Right lobe of liver (tissue), 6 donors: ENCODE measurements around the gene TIMP1. TPM values are rescaled to one million over a fixed set of nuclear protein-coding genes. Genes with fewer than 3 reads are reported as not detected.

Experiments
- ATAC-seq, 4 donors: fragments of 200-7000 bp; cut with Tn5 transposase; one replicate each; pipeline ENCODE4 v1.9.1; 2020; ENCODE audit warnings: mild to moderate bottlenecking in 4 of 4, moderate library complexity in 4 of 4
- DNase-seq, 3 donors: peaks; one replicate each; pipeline ENCODE4 v3.0.0-alpha.2; 2020
- H3K27ac ChIP-seq, 3 donors: fragments of 200-600 bp; one replicate each; pipeline ENCODE4 v1.8.0; 2022
- H3K27me3 ChIP-seq, 2 donors: fragments of 200-600 bp; one replicate each; pipeline ENCODE4 v1.8.0; 2022
- H3K36me3 ChIP-seq, 4 donors: fragments of 200-600 bp; sonication (generic) in 1 of 4; one replicate each; pipeline versions ENCODE4 v1.5.1 to v1.8.0; 2017 to 2022; ENCODE audit warnings: control low read depth in 1 of 4
- H3K4me1 ChIP-seq, 4 donors: fragments of 200-600 bp; sonication (generic) in 1 of 4; one replicate each; pipeline versions ENCODE4 v1.5.1 to v1.8.0; 2017 to 2022; ENCODE audit warnings: control low read depth in 1 of 4
- H3K4me3 ChIP-seq, 3 donors: fragments of 200-600 bp; one replicate each; pipeline ENCODE4 v1.8.0; 2022
- H3K9me3 ChIP-seq, 4 donors: fragments of 200-600 bp; sonication (generic) in 1 of 4; one replicate each; pipeline versions ENCODE4 v1.5.1 to v1.8.0; 2017 to 2022; ENCODE audit warnings: control low read depth in 1 of 4
- POLR2A ChIP-seq: fragments of 450-650 bp; IDR thresholded peaks from one replicate; pipeline ENCODE4 v1.6.1; 2017; ENCODE audit warnings: antibody characterized with exemption, mild to moderate bottlenecking
- WGBS: methylation state at CpG from one replicate; pipeline ENCODE4 v1.1.6; 2018; ENCODE audit warnings: low coverage, low lambda C conversion rate; ENCODE audit not compliant: insufficient coverage; ENCODE audit errors: missing lambda C conversion rate; 5-methylcytosine and 5-hydroxymethylcytosine counted together
- intact Hi-C, 2 donors: fragments of 100-400 bp; cut with DNase I; formaldehyde crosslinking; loops; one replicate each; pipeline versions ENCODE4 v1.11.2 to v1.14.1; 2022
- long read RNA-seq: library from polyadenylated mRNA; unstranded; transcript quantifications from one replicate; pipeline ENCODE4 v2.0.0, GENCODE V29; 2019
- total RNA-seq, 6 experiments: library from RNA; depleted of rRNA in 2 of 6; stranded (reverse); fragments of >200 nt in 2 of 6; fragmentation: NEBNext Ultra II Directional in 3 of 6; extraction: Animal tissue kit (Norgen Biotek cat#: 25700) in 3 of 6; gene quantifications; one replicate each; pipeline versions ENCODE4 v1.1.0 to v1.2.4, GENCODE V29; 2016 to 2023
- TF ChIP-seq, protein P1 (sequence below), 4 donors: fragments of 200-600 bp in 3 of 4; fragments of 450-650 bp in 1 of 4; IDR thresholded peaks; one replicate each; pipeline versions ENCODE4 v1.5.1 to v1.8.0; 2016 to 2022; ENCODE audit warnings: antibody characterized with exemption in 4 of 4, mild to moderate bottlenecking in 2 of 4
- donor health status: DM: no; HTN: yes; CAD: no.
- donor health status: DM: no; HTN: no; CAD: no.
- donor health status: DM: no; HTN: no; CAD: no.
- donor health status: DM: no; HTN: yes; CAD: no.
- donor health status: DM: no; HTN: yes; CAD: no.

Gene TIMP1
- total RNA-seq, result 100 to 1,000 TPM in 4 of 6 experiments, 10 to 100 TPM in 2; 82.1 to 432 (median 143) TPM
- long read RNA-seq, transcript TIMP1-201 (6 exons, 892 nt), result major isoform, 29 of 35 reads
- long read RNA-seq, partial matches to known transcripts, result 2 of 35 reads
- long read RNA-seq, other reads (novel, unspliced or antisense), result 2 of 35 reads

DNA sequence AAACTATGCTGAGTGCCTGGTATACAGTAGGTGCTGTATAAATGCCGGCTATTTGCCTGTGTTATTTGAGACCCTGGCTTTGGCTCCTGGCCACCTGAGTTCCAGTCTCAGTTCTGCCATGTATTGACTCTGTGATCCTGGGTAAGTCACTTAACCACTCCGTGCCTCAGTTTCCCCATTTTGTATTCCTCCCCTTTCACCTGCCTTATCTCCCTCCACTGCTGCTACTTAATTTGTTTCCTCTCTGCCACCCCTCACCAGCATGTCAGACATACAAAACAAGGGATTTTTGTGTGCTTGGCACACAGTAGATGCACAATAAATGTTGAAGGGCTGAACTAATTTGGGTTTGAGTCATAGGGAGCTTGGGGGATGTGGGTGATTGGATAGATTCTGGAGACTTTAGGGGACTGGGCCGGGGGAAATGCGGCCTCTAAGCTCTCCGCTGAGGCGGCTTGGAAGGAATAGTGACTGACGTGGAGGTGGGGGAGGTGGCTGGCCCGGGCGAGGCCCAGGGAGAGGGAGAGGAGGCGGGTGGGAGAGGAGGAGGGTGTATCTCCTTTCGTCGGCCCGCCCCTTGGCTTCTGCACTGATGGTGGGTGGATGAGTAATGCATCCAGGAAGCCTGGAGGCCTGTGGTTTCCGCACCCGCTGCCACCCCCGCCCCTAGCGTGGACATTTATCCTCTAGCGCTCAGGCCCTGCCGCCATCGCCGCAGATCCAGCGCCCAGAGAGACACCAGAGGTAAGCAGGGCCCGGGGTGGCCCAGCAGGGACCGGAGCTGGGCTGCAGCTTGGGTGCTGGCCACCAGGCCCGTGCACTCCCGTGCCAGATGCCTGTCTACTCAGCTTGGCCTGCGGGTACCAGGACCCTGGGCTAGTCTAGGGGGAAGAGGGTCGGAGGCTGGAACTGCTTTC is at the start of gene TIMP1:
TIMP1 (plus strand) TSS at position 706 of the 917 bp plus-strand sequence. CDS start 980 bp downstream, outside the sequence.
- 31% methylated on average over 17 of the region's 28 CpGs for WGBS
- DNase-seq (peak; percentile 73 to 90 (median 84)), ATAC-seq (peak; percentile 75 to 80 (median 78))
- Histone ChIP-seq H3K27ac (peak within 1 kb of the TSS; percentile 33 to 70 (median 63)), H3K27me3 (peaks cover 0 to 7% of the 10 kb centered on the region in 2 donors), H3K4me1 (no peaks in the 10 kb centered on the region), H3K9me3 (no peaks in the 10 kb centered on the region), H3K4me3 (peak within 1 kb of the TSS; percentile 33 to 46 (median 38)), H3K36me3 (no peaks in the 10 kb centered on the region)
- peak; percentile 36 for TF ChIP-seq POLR2A
- TF ChIP-seq, protein P1, sequence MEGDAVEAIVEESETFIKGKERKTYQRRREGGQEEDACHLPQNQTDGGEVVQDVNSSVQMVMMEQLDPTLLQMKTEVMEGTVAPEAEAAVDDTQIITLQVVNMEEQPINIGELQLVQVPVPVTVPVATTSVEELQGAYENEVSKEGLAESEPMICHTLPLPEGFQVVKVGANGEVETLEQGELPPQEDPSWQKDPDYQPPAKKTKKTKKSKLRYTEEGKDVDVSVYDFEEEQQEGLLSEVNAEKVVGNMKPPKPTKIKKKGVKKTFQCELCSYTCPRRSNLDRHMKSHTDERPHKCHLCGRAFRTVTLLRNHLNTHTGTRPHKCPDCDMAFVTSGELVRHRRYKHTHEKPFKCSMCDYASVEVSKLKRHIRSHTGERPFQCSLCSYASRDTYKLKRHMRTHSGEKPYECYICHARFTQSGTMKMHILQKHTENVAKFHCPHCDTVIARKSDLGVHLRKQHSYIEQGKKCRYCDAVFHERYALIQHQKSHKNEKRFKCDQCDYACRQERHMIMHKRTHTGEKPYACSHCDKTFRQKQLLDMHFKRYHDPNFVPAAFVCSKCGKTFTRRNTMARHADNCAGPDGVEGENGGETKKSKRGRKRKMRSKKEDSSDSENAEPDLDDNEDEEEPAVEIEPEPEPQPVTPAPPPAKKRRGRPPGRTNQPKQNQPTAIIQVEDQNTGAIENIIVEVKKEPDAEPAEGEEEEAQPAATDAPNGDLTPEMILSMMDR (IDR thresholded peaks at IDR 0.05), result no peak
- intact Hi-C loops, result no loop called here

DNA sequence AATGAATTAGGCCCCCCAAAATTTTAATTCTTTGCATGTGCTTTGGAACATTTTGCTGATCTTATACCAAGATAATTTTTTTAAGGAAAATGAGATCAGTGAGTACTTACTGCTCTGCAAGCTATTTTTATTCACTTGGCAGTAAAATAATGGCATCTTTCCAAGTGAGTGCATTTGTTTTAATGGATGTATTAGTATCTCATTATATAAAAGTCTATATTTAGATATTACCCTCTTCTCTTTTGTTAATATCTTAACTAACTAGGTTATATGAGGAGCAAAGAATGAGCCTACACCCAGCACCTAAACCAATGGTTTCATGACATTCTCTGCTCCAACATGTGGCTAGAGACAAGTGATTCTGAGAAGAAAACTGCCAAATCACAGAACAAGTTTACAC is 42.4 kb upstream of the TIMP1 start:
- Histone ChIP-seq H3K4me3 (no peak overlapping the region), H3K27me3 (no peaks in the 10 kb centered on the region), H3K4me1 (no peaks in the 10 kb centered on the region), H3K27ac (no peak overlapping the region), H3K9me3 (no peaks in the 10 kb centered on the region), H3K36me3 (no peaks in the 10 kb centered on the region)
- TF ChIP-seq, protein P1 (IDR thresholded peaks at IDR 0.05), result no peak
- no peak for TF ChIP-seq POLR2A
- intact Hi-C loops, result no loop called here
- DNase-seq (no peak), ATAC-seq (no peak)

DNA sequence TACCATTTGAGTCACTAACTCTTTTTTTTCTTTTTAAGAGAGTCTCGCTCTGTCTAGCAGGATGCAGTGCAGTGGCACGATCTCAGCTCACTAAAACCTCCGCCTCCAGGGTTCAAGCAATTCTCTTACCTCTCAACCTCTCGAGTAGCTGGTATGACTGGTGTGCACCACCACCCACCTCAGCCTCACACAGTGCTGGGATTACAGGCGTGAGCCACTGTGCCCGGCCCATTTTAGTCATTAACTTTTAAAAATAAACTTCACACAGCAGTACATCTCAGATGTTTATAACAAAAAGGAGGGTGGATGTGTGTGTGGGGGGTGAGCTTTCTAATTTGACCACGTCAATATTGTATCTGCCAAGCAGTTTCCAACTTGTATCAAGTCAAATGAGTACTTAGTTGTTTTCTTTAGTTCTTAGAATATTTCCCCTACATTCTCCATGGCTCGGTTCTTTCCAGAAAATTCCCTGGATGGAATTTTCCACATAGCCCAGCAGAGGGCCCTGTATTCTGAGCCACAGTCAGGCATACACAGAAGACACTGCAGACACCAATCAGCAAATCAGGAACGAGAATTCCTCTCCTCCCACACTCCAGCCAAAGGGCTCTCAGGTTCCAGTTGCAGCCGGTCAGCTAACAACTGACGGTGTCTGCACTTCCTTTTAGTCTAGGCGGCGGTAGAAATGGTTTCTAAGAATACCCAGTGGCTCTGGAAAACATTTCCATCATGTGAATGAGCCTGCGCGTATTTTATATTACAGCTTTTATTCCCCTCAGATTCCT is 41.3 kb upstream of the TIMP1 start:
- TF ChIP-seq, protein P1 (IDR thresholded peaks at IDR 0.05), result peak; percentile 53 to 69 (median 60)
- peak; percentile 59 for TF ChIP-seq POLR2A
- Histone ChIP-seq H3K9me3 (no peaks in the 10 kb centered on the region), H3K27me3 (no peaks in the 10 kb centered on the region), H3K36me3 (no peaks in the 10 kb centered on the region), H3K27ac (peak overlapping the region; percentile 48 to 87 (median 62)), H3K4me3 (no peak overlapping the region), H3K4me1 (no peaks in the 10 kb centered on the region)
- DNase-seq (peak; percentile 56 to 84 (median 79)), ATAC-seq (peak; percentile 100)
- WGBS, result 28% methylated on average over 15 of the region's 15 CpGs
- intact Hi-C loops, result no loop called here

DNA sequence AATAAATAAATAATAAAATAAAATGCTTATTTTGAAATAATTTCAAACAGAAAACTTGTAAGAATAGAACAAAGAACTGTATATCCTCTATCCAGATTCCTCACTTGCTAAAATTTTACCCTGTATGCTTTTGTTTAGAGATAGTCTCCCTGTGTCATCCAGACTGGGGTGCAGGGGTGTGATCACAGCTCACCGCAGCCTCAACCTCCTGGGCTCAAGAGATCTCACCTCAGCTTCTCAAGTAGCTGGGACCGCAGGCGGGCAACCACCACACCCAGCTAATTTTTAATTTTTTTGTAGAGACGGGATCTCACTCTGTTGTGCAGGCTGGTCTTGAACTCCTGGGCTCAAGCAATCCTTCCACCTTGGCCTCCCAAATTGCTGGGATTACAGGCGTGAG is 38.7 kb upstream of the TIMP1 start:
- intact Hi-C loops, result no loop called here
- Histone ChIP-seq H3K27ac (no peak overlapping the region), H3K4me3 (no peak overlapping the region), H3K36me3 (no peaks in the 10 kb centered on the region), H3K9me3 (no peaks in the 10 kb centered on the region), H3K27me3 (no peaks in the 10 kb centered on the region), H3K4me1 (no peaks in the 10 kb centered on the region)
- TF ChIP-seq, protein P1 (IDR thresholded peaks at IDR 0.05), result no peak
- no peak for TF ChIP-seq POLR2A
- ATAC-seq (no peak), DNase-seq (no peak)
- 62% methylated on average over 3 of the region's 5 CpGs for WGBS
